HG02759 (cell line): ENCODE results near the gene ACAT1.
"Not testable (repeated sequence)": the region's sequence is repeated elsewhere in the genome, so short reads cannot be mapped to it uniquely, and the experiment has no call there.

Source experiments
- ATAC-seq: cut with Tn5 transposase; IDR thresholded peaks from one replicate; pipeline ENCODE4 v1.9.1; 2021; ENCODE audit warnings: mild to moderate bottlenecking, moderate library complexity; ENCODE audit not compliant: unreplicated experiment

ACAT1 gene

GRCh38 chr11:108121274-108122155, at the start of gene ACAT1:
TSS of gene ACAT1 (plus strand) at chr11:108121567. CDS start at chr11:108121607, 40 bp downstream.
- ATAC-seq = peak; percentile 97

GRCh38 chr11:108084811-108085210, 36.6 kb upstream of the ACAT1 start:
- ATAC-seq = no peak

GRCh38 chr11:108085672-108086071, 35.7 kb upstream of the ACAT1 start:
- ATAC-seq = no peak

- no peak for ATAC-seq
Observed at GRCh38 chr11:108092134-108092533, 29.2 kb upstream of the ACAT1 start.

- no peak for ATAC-seq
Observed at GRCh38 chr11:108093128-108093904, 28.1 kb upstream of the ACAT1 start.

- ATAC-seq = no peak
Observed at GRCh38 chr11:108097179-108097578, 24.2 kb upstream of the ACAT1 start.

- no peak for ATAC-seq
Observed at GRCh38 chr11:108101090-108101775, 20.1 kb upstream of the ACAT1 start.

- no peak for ATAC-seq
Observed at GRCh38 chr11:108111126-108111525, 10.2 kb upstream of the ACAT1 start.

- no peak for ATAC-seq
Observed at GRCh38 chr11:108112057-108112456, 9.3 kb upstream of the ACAT1 start.

- peak; percentile 54 for ATAC-seq
Observed at GRCh38 chr11:108115500-108116140, 5.7 kb upstream of the ACAT1 start.

GRCh38 chr11:108117746-108118371, 3.5 kb upstream of the ACAT1 start:
- no peak for ATAC-seq

GRCh38 chr11:108120936-108121273, 462 bp upstream of the ACAT1 start:
- ATAC-seq = peak; percentile 7

GRCh38 chr11:108122166-108122628, 830 bp downstream of the ACAT1 start:
- no peak for ATAC-seq

GRCh38 chr11:108125096-108125495, 3.7 kb downstream of the ACAT1 start:
- ATAC-seq = no peak

GRCh38 chr11:108128772-108129171, 7.4 kb downstream of the ACAT1 start:
- ATAC-seq = no peak

GRCh38 chr11:108131993-108132392, 10.6 kb downstream of the ACAT1 start:
- no peak for ATAC-seq

- ATAC-seq = not testable (repeated sequence)
Observed at GRCh38 chr11:108132993-108133538, 11.7 kb downstream of the ACAT1 start.

- peak; percentile 54 for ATAC-seq
Observed at GRCh38 chr11:108135845-108136544, 14.6 kb downstream of the ACAT1 start.

GRCh38 chr11:108137212-108137611, 15.8 kb downstream of the ACAT1 start:
- ATAC-seq = no peak
